Activated naive CD8-positive, alpha-beta T cell treated with anti-CD3 and anti-CD28 coated beads, Interleukin-2, amount 10 ng/mL, durations not matched to agents 7 days and 5 days (primary cell): ENCODE results near the gene CMTM2. TPM values are rescaled to one million over a fixed set of nuclear protein-coding genes. Genes with fewer than 3 reads are reported as not detected.
"Not testable (repeated sequence)": the region's sequence is repeated elsewhere in the genome, so short reads cannot be mapped to it uniquely, and the experiment has no call there.

Source experiments
- ATAC-seq: fragments of 150-1000 bp; cut with Tn5 transposase; one replicate; pipeline ENCODE4 v1.10.0; 2021; ENCODE audit warnings: low read depth, moderate library complexity
- POLR2A ChIA-PET: fragments of 350-600 bp; sonication (Branson Sonifier 250); formaldehyde crosslinking; loops from one replicate; lab custom pipeline; 2021; ENCODE audit warnings: antibody characterized with exemption; lab: Charles Lee
- DNase-seq: peaks from one replicate; pipeline ENCODE4 v3.0.0; 2021
- H3K27ac Mint-ChIP-seq: one replicate; pipeline ENCODE4 v1.8.0; 2022; ENCODE audit warnings: mild to moderate bottlenecking, mixed read lengths
- H3K27me3 Mint-ChIP-seq: one replicate; pipeline ENCODE4 v1.8.0; 2022; ENCODE audit warnings: mild to moderate bottlenecking, moderate library complexity, mixed read lengths
- H3K36me3 Mint-ChIP-seq: one replicate; pipeline ENCODE4 v1.8.0; 2021; ENCODE audit warnings: mild to moderate bottlenecking, mixed read lengths
- H3K4me1 Mint-ChIP-seq: one replicate; pipeline ENCODE4 v1.8.0; 2021; ENCODE audit warnings: mixed read lengths
- H3K4me3 Mint-ChIP-seq: one replicate; pipeline ENCODE4 v1.8.0; 2022; ENCODE audit warnings: mild to moderate bottlenecking, moderate library complexity, mixed read lengths
- H3K9me3 Mint-ChIP-seq: one replicate; pipeline ENCODE4 v1.8.0; 2021; ENCODE audit warnings: mixed read lengths
- total RNA-seq, 2 experiments: library from RNA; stranded (reverse); gene quantifications; one replicate each; pipeline ENCODE4 v1.2.3, GENCODE V29; 2021

CMTM2 gene
- total RNA-seq, 2 experiments from 2014 or later: 0.45 to 1.3 TPM

DNA sequence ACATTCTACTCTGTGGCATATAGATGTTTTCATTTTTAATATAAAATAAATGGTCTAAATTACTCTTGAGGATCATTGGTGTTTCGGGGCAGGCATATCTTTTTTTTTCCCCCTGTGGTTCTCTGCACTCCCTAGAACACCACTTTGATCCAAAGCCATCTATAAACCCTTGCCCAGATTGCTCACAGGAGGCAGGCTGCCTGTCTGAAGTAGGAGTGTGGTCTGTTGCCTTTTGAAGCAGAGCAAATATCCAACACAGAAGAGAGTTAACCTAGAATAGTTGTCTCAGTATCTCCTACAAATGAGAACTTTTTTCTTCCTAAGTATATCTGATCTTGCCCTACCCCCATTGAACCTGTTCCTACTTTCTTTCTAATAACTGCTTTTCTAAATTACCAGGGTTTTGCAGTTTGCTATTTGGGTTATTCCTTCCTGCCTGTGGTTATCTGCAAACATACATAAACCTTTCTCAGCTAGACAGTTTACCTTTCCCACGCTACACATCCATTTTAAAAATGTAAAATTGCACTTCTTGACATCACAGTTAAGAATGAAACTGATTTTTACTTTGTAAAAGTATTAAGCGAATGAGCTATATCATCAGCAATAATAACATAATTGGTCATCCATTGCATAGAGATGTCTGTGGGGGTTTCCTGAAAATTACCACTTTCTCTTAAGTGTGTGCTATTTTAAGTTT is 17.7 kb upstream of the CMTM2 start:
- ATAC-seq: no peak
- Mint-ChIP-seq H3K4me3 (no peak overlapping the region), H3K27ac (peak overlapping the region; percentile 54), H3K27me3 (no peaks in the 10 kb centered on the region), H3K4me1 (peaks cover 45% of the 10 kb centered on the region), H3K36me3 (peaks cover 40% of the 10 kb centered on the region), H3K9me3 (no peaks in the 10 kb centered on the region)
- POLR2A ChIA-PET: interaction anchor here (3.0 to 3.1 kb wide), 2 partner anchors 8 to 43 kb away, joined by 15 to 20 read pairs; partner anchors contain the start of genes CKLF and CMTM3
- no peak for DNase-seq

DNA sequence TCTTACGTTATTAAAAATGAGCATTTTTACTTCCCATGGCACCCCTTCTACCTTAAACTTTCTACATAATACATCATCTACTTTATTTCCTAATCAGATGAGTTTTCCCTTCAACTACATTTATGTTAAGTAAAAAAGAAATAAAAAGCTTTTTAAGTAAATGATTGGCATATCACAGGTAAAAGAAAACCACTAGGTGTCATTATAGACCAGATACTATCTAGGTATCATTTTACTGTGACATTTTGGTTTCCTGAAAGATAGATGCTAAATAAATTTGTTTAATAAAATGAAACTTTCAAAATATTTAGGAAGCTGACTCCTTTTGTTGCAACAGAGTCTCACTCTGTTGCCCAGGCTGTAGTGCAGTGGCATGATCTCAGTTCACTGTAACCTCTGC is 16.9 kb upstream of the CMTM2 start:
- no peak for DNase-seq
- H3K27me3 Mint-ChIP-seq: no peaks in the 10 kb centered on the region
- H3K27ac Mint-ChIP-seq: no peak overlapping the region
- H3K36me3 Mint-ChIP-seq: peaks cover 43% of the 10 kb centered on the region
- ATAC-seq: no peak
- peaks cover 44% of the 10 kb centered on the region for H3K4me1 Mint-ChIP-seq
- POLR2A ChIA-PET: interaction anchor here (1.0 to 3.1 kb wide), 4 partner anchors 9 to 46 kb away, joined by 5 to 20 read pairs (median 10); partner anchors contain the start of genes CKLF and CMTM3
- H3K9me3 Mint-ChIP-seq: no peaks in the 10 kb centered on the region
- H3K4me3 Mint-ChIP-seq: no peak overlapping the region

DNA sequence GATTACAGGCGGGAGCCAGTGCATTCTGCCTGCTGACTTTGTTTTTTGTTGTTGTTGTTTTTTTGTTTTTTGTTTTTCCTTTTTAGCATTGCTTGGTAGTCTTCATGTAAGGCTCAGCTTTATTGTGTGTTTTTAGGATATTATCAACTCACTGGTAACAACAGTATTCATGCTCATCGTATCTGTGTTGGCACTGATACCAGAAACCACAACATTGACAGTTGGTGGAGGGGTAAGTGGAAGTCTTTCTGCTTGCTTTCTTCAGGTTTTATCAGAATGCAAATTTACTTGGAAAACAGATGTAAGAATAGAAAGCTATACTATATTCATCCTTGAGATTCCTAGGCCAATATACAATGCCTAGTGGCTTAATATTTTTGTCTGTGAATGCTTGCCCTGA is 16.3 kb upstream of the CMTM2 start:
- POLR2A ChIA-PET: interaction anchor here (1.0 to 3.1 kb wide), 4 partner anchors 10 to 45 kb away, joined by 5 to 20 read pairs (median 10); partner anchors contain the start of genes CKLF and CMTM3
- no peak overlapping the region for H3K27ac Mint-ChIP-seq
- H3K4me3 Mint-ChIP-seq: peak overlapping the region; percentile 23
- ATAC-seq (no peak), DNase-seq (no peak)
- H3K4me1 Mint-ChIP-seq: peaks cover 42% of the 10 kb centered on the region
- peaks cover 44% of the 10 kb centered on the region for H3K36me3 Mint-ChIP-seq
- H3K27me3 Mint-ChIP-seq: no peaks in the 10 kb centered on the region
- no peaks in the 10 kb centered on the region for H3K9me3 Mint-ChIP-seq

DNA sequence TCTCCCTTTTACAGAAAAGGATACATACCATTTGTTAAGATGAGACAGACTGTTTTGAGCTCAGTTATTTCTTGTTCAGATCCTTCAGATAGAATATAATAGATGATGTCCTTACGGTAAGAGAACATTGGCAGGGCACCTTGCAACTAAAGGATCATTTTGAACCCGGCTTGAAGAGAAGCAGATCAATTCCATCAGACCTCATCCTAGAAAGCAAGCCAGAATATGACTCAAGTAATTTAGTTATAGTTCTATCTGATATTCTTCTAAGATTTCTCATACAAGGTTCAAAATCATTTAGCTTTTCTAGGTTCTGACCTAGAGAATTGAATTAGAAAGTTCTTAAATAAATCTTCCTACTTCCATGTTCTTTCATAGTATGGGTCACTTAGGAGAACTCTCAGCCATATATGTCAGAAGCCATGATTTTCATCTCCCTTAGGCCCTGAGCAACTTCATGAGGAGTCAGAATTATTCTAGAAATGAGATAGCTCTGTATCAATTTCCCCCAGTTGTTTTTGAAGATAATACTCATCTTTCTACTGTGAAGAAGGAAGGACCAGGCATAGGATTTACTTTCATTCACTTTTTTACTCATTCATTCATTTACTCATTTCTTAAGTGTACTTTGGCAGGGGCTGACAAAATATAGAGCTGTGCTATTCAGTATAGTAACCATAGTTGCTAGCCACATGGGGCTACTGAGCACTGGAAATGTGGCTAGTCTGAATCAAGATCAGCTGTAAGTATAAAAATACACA is 15.5 kb upstream of the CMTM2 start:
- H3K9me3 Mint-ChIP-seq: no peaks in the 10 kb centered on the region
- H3K4me1 Mint-ChIP-seq: peaks cover 36% of the 10 kb centered on the region
- POLR2A ChIA-PET: interaction anchor here (0.9 to 3.1 kb wide), 4 partner anchors 11 to 45 kb away, joined by 3 to 20 read pairs (median 10); partner anchors contain the start of genes CKLF and CMTM3
- ATAC-seq: no peak
- DNase-seq: no peak
- peak overlapping the region; percentile 9 for H3K27ac Mint-ChIP-seq
- peaks cover 43% of the 10 kb centered on the region for H3K36me3 Mint-ChIP-seq
- no peak overlapping the region for H3K4me3 Mint-ChIP-seq
- no peaks in the 10 kb centered on the region for H3K27me3 Mint-ChIP-seq

DNA sequence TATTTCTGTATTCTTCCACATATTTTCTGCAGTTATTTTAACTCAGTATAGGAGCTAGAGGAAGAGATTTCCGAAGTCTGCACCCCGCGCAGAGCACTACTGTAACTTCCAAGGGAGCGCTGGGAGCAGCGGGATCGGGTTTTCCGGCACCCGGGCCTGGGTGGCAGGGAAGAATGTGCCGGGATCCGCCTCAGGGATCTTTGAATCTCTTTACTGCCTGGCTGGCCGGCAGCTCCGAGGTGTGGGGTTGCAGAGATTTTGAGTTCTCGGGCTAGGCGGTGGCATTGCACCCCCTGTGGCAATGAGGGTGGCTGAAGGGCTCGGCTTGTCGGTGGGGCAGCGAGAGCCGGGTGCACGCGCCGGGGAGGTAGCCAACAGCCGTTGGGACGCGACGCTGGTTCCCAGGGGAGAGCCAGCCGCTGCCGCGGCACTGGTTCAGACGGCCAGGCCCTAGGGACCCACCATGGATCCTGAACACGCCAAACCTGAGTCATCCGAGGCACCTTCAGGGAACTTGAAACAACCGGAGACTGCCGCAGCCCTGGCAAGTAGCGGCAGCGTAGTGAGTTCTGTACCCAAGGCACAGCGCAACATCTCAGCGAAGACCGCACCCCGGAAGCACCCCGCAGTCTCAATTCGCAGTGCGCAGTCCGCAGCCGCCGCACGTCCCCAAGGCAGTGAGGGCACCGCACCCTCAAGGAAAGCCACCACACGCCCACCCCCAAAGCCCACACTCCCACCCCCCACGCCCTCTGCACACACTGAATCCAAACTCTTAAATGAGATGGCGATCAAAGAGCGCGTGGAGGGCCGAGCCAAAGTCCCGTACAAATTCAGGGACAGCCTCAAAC is 13.0 kb upstream of the CMTM2 start, which contains the start of gene CMTM1:
CMTM1 (plus strand) TSS at position 389 of the 851 bp plus-strand sequence; CDS start at position 464, 75 bp downstream.
- ATAC-seq (no peak), DNase-seq (no peak)
- Mint-ChIP-seq H3K27ac (no peak within 1 kb of the TSS), H3K9me3 (no peaks in the 10 kb centered on the region), H3K27me3 (no peaks in the 10 kb centered on the region), H3K4me1 (peaks cover 16% of the 10 kb centered on the region), H3K4me3 (no peak within 1 kb of the TSS), H3K36me3 (peaks cover 39% of the 10 kb centered on the region)
- POLR2A ChIA-PET: no interaction called here

DNA sequence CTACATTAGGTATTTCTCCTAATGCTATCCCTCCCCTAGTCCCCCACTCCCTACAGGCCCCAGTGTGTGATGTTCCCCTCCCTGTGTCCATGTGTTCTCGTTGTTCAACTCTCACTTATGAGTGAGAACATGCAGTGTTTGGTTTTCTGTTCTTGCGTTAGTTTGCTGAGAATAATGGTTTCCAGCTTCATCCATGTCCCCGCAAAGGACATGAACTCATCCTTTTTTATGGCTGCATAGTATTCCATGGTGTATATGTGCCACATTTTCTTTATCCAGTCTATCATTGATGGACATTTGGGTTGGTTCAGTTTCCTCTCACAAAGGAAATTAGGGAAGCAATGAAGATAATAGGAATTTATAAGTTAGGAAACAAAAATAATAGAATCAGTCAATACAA is 12.0 kb upstream of the CMTM2 start:
- ATAC-seq, POLR2A ChIA-PET, H3K27me3 Mint-ChIP-seq, H3K9me3 Mint-ChIP-seq, H3K27ac Mint-ChIP-seq, DNase-seq, H3K4me3 Mint-ChIP-seq: not testable (repeated sequence)
- Mint-ChIP-seq H3K36me3 (peaks cover 38% of the 10 kb centered on the region), H3K4me1 (peaks cover 10% of the 10 kb centered on the region)

DNA sequence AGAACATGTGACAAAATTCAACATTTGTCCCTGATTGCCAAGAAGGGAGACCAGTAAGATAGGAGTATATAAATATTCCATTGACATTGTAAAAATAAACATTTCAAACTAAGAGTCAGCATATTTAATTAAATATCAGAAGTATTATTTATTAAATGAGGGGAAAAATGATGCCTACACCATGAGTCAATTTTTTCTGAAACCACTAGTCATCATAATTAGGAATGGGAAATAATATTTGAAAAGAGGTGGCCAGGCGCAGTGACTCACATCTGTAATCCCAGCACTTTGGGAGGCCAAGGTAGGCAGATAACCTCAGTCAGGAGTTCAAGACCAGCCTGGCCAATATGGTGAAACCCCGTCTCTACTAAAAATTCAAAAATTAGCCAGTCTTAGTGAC is 10.9 kb upstream of the CMTM2 start:
- H3K4me1 Mint-ChIP-seq: peaks cover 10% of the 10 kb centered on the region
- H3K36me3 Mint-ChIP-seq: peaks cover 35% of the 10 kb centered on the region
- no peak overlapping the region for H3K4me3 Mint-ChIP-seq
- no peaks in the 10 kb centered on the region for H3K9me3 Mint-ChIP-seq
- ATAC-seq (no peak), DNase-seq (no peak)
- H3K27ac Mint-ChIP-seq: no peak overlapping the region
- POLR2A ChIA-PET: no interaction called here
- no peaks in the 10 kb centered on the region for H3K27me3 Mint-ChIP-seq

DNA sequence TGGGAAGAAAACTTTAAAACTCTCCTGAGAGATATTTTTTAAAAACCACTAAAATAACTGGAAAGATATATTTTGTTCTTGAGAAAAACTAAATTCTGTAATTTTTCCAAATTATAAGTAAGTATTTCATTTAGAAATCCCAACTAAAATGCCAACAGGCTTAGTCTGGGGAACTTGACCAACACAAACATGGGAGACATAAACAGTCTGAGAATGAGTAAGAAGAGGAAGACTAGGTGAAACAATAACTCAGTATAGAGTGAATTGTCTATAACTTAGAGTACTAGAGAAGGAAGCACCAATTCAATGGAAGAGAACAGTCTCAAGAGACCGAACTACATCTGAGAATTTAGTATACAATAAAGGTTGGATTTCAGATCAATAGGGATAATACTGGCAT is 10.1 kb upstream of the CMTM2 start:
- H3K27ac Mint-ChIP-seq: no peak overlapping the region
- peaks cover 29% of the 10 kb centered on the region for H3K36me3 Mint-ChIP-seq
- POLR2A ChIA-PET: no interaction called here
- DNase-seq (no peak), ATAC-seq (no peak)
- H3K9me3 Mint-ChIP-seq: no peaks in the 10 kb centered on the region
- H3K4me3 Mint-ChIP-seq: no peak overlapping the region
- no peaks in the 10 kb centered on the region for H3K27me3 Mint-ChIP-seq
- H3K4me1 Mint-ChIP-seq: peaks cover 5% of the 10 kb centered on the region

DNA sequence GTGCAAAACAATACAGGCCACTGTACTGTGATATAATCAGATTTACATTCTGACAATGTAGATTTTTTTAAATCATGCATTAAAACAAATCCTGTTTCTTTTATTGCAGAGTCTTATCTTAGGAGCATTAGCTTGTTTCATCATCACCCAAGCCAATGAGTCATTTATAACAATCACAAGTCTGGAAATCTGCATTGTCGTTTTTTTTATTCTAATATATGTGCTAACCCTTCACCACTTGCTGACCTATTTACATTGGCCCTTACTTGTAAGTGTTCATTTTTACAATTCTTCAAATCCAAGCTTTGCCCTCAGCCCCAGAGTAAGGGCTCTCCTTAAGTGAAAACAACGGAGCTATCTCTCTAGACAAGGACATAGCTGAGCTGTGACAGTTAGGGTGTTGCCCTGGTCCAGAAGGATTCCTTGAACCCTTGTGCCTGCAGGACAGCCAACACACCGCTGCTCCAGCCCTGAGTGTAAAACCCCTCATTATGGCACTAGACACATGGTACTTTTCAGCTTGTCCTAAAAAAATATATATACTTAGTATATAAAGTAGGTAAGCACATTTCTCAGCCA is 9.3 kb upstream of the CMTM2 start:
- POLR2A ChIA-PET: interaction anchor here (0.7 to 1.3 kb wide), 2 partner anchors 9 to 81 kb away, joined by 3 read pairs; no protein-coding TSS in a partner anchor
- Mint-ChIP-seq H3K4me1 (peaks cover 5% of the 10 kb centered on the region), H3K4me3 (no peak overlapping the region), H3K36me3 (peaks cover 29% of the 10 kb centered on the region), H3K27me3 (no peaks in the 10 kb centered on the region), H3K9me3 (no peaks in the 10 kb centered on the region), H3K27ac (no peak overlapping the region)
- ATAC-seq (no peak), DNase-seq (no peak)

DNA sequence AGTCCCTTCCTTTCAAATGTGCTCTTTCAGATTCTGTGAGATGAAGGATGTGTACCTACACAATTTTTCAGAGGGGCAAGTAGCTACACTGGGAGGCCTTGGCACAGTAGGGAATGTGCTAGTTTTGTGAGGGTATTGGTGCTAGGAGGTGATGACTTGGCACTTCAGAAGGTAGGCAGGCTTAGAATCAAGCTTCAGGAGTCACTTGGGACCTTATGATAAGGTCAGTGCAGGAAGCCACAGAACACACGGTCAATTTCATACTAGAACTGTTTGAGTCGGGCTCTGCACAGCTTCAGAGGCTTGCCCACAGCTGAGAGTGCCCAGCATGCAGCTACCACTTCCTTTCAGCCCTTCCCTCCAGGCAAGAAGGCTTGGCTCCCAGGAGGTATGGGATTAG is 6.9 kb upstream of the CMTM2 start:
- Mint-ChIP-seq H3K4me1 (peaks cover 5% of the 10 kb centered on the region), H3K4me3 (no peak overlapping the region), H3K36me3 (peaks cover 18% of the 10 kb centered on the region), H3K27ac (no peak overlapping the region), H3K9me3 (no peaks in the 10 kb centered on the region), H3K27me3 (peaks cover 4% of the 10 kb centered on the region)
- POLR2A ChIA-PET: interaction anchor here (0.9 to 1.1 kb wide), 2 partner anchors 20 to 62 kb away, joined by 4 to 5 read pairs; partner anchors contain the start of gene CKLF
- DNase-seq (no peak), ATAC-seq (peak; percentile 26)

DNA sequence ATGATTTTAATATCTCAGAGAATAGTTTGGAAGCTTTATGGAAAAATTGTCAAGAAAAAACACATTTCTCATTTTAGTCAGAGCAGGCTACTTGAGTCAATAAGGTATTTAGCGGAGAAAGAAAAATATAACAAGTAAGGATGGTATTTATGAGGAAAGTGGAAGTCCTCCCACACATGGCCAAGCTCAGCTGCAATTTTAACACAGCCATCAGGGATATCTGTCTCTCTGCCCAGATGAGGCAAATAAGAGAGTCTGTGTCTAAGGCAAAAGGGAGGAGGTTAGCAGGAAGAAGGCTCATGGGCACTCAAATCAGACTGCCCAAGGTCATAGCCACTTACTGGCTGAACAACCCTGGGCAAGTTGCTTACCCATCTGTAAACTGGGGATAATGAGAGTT is 5.2 kb upstream of the CMTM2 start:
- H3K27ac Mint-ChIP-seq: no peak overlapping the region
- peaks cover 13% of the 10 kb centered on the region for H3K36me3 Mint-ChIP-seq
- H3K4me3 Mint-ChIP-seq: no peak overlapping the region
- peaks cover 12% of the 10 kb centered on the region for H3K4me1 Mint-ChIP-seq
- ATAC-seq: no peak
- peaks cover 20% of the 10 kb centered on the region for H3K27me3 Mint-ChIP-seq
- no peak for DNase-seq
- POLR2A ChIA-PET: interaction anchor here (1.4 kb wide), 1 partner anchor 29 kb away, joined by 3 read pairs; no protein-coding TSS in a partner anchor
- no peaks in the 10 kb centered on the region for H3K9me3 Mint-ChIP-seq

DNA sequence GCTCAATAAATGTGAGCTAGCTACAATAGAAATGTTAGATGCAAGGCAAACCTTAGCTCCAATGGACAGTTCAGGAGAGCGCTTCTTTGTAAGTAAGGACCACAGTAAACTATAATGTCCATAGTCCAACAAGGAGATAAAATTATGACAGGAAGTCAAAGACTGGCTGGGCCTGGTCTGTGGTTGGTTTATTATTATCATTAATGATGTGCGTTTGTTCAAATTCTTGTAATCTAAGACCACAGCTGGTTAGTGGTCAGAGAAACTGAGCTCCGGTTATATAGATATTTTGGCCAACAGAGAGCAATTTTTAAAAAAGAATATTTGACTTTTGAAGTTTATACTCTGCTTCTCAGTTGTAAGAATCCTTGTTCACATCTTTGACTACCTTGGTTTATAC is 4.7 kb upstream of the CMTM2 start:
- POLR2A ChIA-PET: interaction anchor here (1.4 kb wide), 1 partner anchor 29 kb away, joined by 3 read pairs; no protein-coding TSS in a partner anchor
- no peak for DNase-seq

More for the DNA sequence above, 4.7 kb upstream of the CMTM2 start:
- Mint-ChIP-seq H3K4me1 (peaks cover 14% of the 10 kb centered on the region), H3K9me3 (no peaks in the 10 kb centered on the region), H3K27ac (no peak overlapping the region), H3K27me3 (peaks cover 24% of the 10 kb centered on the region), H3K36me3 (peaks cover 13% of the 10 kb centered on the region), H3K4me3 (no peak overlapping the region)
- ATAC-seq: no peak
